ENCODE results near the gene MEGF11.

DNA sequence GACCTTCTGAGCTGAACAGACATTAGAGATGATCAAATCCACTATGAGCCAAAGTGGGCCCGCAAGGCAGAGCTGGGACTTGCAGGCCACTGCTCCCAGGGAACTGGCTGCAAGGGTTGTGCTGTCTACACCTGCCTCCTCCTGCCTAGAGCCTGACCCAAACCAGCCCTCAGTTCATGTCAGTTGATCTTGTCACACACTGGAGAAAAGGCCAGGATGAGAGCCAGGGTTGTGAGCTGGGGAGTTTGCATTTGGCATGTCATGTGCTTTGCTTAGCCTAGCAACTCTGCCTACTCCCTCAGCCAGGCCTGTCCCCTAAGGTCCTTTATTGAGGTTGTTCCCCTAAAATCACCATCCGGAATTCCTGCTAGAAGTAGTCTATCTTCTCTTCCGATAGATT is 316.5 kb downstream of the MEGF11 start:
- TF ChIP-seq, protein P1, sequence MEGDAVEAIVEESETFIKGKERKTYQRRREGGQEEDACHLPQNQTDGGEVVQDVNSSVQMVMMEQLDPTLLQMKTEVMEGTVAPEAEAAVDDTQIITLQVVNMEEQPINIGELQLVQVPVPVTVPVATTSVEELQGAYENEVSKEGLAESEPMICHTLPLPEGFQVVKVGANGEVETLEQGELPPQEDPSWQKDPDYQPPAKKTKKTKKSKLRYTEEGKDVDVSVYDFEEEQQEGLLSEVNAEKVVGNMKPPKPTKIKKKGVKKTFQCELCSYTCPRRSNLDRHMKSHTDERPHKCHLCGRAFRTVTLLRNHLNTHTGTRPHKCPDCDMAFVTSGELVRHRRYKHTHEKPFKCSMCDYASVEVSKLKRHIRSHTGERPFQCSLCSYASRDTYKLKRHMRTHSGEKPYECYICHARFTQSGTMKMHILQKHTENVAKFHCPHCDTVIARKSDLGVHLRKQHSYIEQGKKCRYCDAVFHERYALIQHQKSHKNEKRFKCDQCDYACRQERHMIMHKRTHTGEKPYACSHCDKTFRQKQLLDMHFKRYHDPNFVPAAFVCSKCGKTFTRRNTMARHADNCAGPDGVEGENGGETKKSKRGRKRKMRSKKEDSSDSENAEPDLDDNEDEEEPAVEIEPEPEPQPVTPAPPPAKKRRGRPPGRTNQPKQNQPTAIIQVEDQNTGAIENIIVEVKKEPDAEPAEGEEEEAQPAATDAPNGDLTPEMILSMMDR (IDR thresholded peaks at IDR 0.05; ENCODE audit: insufficient read depth, low read length): no peak
- TF ChIP-seq, protein P2, sequence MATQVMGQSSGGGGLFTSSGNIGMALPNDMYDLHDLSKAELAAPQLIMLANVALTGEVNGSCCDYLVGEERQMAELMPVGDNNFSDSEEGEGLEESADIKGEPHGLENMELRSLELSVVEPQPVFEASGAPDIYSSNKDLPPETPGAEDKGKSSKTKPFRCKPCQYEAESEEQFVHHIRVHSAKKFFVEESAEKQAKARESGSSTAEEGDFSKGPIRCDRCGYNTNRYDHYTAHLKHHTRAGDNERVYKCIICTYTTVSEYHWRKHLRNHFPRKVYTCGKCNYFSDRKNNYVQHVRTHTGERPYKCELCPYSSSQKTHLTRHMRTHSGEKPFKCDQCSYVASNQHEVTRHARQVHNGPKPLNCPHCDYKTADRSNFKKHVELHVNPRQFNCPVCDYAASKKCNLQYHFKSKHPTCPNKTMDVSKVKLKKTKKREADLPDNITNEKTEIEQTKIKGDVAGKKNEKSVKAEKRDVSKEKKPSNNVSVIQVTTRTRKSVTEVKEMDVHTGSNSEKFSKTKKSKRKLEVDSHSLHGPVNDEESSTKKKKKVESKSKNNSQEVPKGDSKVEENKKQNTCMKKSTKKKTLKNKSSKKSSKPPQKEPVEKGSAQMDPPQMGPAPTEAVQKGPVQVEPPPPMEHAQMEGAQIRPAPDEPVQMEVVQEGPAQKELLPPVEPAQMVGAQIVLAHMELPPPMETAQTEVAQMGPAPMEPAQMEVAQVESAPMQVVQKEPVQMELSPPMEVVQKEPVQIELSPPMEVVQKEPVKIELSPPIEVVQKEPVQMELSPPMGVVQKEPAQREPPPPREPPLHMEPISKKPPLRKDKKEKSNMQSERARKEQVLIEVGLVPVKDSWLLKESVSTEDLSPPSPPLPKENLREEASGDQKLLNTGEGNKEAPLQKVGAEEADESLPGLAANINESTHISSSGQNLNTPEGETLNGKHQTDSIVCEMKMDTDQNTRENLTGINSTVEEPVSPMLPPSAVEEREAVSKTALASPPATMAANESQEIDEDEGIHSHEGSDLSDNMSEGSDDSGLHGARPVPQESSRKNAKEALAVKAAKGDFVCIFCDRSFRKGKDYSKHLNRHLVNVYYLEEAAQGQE (IDR thresholded peaks at IDR 0.05; ENCODE audit: insufficient replicate concordance, low read depth): no peak
